Measurements from ENCODE around the gene TSC22D4. TPM values are rescaled to one million over a fixed set of nuclear protein-coding genes. Genes with fewer than 3 reads are reported as not detected.

The TSC22D4 gene
- polyA plus RNA-seq, 3 donors: 23.8 to 91.5 (median 26.3) TPM

- peaks cover 13 to 31% of the 10 kb centered on the region in 2 donors for H3K36me3 ChIP-seq (replicated peaks in 1 of 2; ENCODE audit: control insufficient read depth in 1 of 2, insufficient read depth in 2 of 2, low read length in 2 of 2)
- Mint-ChIP-seq H3K27me3 (ENCODE audit: low read depth in 3 of 3) (peaks cover 6 to 9% (median 6%) of the 10 kb centered on the region in 3 donors), H3K4me3 (peak overlapping the region; percentile 96 to 99), H3K36me3 (peaks cover 20 to 44% of the 10 kb centered on the region in 2 donors), H3K4me1 (peaks cover 52% of the 10 kb centered on the region), H3K9me3 (peaks cover 0 to 2% (median 0%) of the 10 kb centered on the region in 7 donors), H3K27ac (peak overlapping the region; percentile 82 to 96 (median 85))
- H3K9ac ChIP-seq (ENCODE audit: insufficient read depth, low read length, poor library complexity, severe bottlenecking): peak overlapping the region; percentile 89
- WGBS (ENCODE audit: insufficient coverage): 2% methylated on average over 7 of the region's 16 CpGs
- H3K27ac ChIP-seq (ENCODE audit: low read depth in 1 of 2, low read length in 2 of 2): peak overlapping the region; percentile 83 to 84
- no peak for TF ChIP-seq CTCF (IDR thresholded peaks at IDR 0.05)
- no peaks in the 10 kb centered on the region for H3K9me3 ChIP-seq (replicated peaks in 1 of 2; ENCODE audit: control insufficient read depth in 1 of 2, insufficient read depth in 1 of 2, low read length in 2 of 2)
- peak overlapping the region; percentile 51 to 99 (median 87) for H3K4me3 ChIP-seq (replicated peaks in 1 of 3; ENCODE audit: low read depth in 2 of 3, low read length in 3 of 3)
- peak overlapping the region; percentile 97 for H3K4me2 ChIP-seq (replicated peaks; ENCODE audit: extremely low read depth, low read length, poor library complexity, severe bottlenecking)
- H2AFZ ChIP-seq (ENCODE audit: insufficient read depth, low read depth, low read length, poor library complexity, severe bottlenecking): peak overlapping the region; percentile 64
- H3K27me3 ChIP-seq (ENCODE audit: control insufficient read depth in 2 of 2, insufficient read depth in 2 of 2, low read length in 2 of 2): no peaks in the 10 kb centered on the region
- H3K79me2 ChIP-seq (ENCODE audit: insufficient read depth, low read length): peaks cover 58% of the 10 kb centered on the region
- peaks cover 54 to 65% of the 10 kb centered on the region in 2 donors for H3K4me1 ChIP-seq (ENCODE audit: control insufficient read depth in 1 of 2, insufficient read depth in 2 of 2, low read length in 2 of 2)
- peaks cover 66% of the 10 kb centered on the region for H4K20me1 ChIP-seq (ENCODE audit: insufficient read depth, low read length)
- intact Hi-C loops (cut with micrococcal nuclease): loop anchor here (5.0 kb wide), 1 partner anchor 79 kb away; no protein-coding TSS in a partner anchor
- DNase-seq: no peak
These were observed 1.1 kb downstream of the TSC22D4 start for GRCh38 chr7:100477871-100478267.

GRCh38 chr7:100476903-100477870, 1.8 kb downstream of the TSC22D4 start:
- Histone ChIP-seq H3K4me3 (replicated peaks in 1 of 3; ENCODE audit: low read depth in 2 of 3, low read length in 3 of 3) (peak overlapping the region; percentile 51 to 99 (median 87)), H3K4me1 (ENCODE audit: control insufficient read depth in 1 of 2, insufficient read depth in 2 of 2, low read length in 2 of 2) (peaks cover 53 to 61% of the 10 kb centered on the region in 2 donors), H3K9me3 (replicated peaks in 1 of 2; ENCODE audit: control insufficient read depth in 1 of 2, insufficient read depth in 1 of 2, low read length in 2 of 2) (no peaks in the 10 kb centered on the region), H3K27ac (ENCODE audit: low read depth in 1 of 2, low read length in 2 of 2) (peak overlapping the region; percentile 83 to 84), H3K9ac (ENCODE audit: insufficient read depth, low read length, poor library complexity, severe bottlenecking) (peak overlapping the region; percentile 89), H3K4me2 (replicated peaks; ENCODE audit: extremely low read depth, low read length, poor library complexity, severe bottlenecking) (peak overlapping the region; percentile 97), H3K27me3 (ENCODE audit: control insufficient read depth in 2 of 2, insufficient read depth in 2 of 2, low read length in 2 of 2) (no peaks in the 10 kb centered on the region), H2AFZ (ENCODE audit: insufficient read depth, low read depth, low read length, poor library complexity, severe bottlenecking) (no peak overlapping the region), H4K20me1 (ENCODE audit: insufficient read depth, low read length) (peaks cover 68% of the 10 kb centered on the region), H3K79me2 (ENCODE audit: insufficient read depth, low read length) (peaks cover 58% of the 10 kb centered on the region), H3K36me3 (replicated peaks in 1 of 2; ENCODE audit: control insufficient read depth in 1 of 2, insufficient read depth in 2 of 2, low read length in 2 of 2) (peaks cover 13 to 35% of the 10 kb centered on the region in 2 donors)
- Mint-ChIP-seq H3K27me3 (ENCODE audit: low read depth in 3 of 3) (peaks cover 1 to 7% (median 5%) of the 10 kb centered on the region in 3 donors), H3K4me1 (peaks cover 49% of the 10 kb centered on the region), H3K36me3 (peaks cover 20 to 44% of the 10 kb centered on the region in 2 donors), H3K27ac (peak overlapping the region in 5 of 7 donors; percentile 35 to 87 (median 72)), H3K4me3 (peak overlapping the region; percentile 95 to 96), H3K9me3 (peaks cover 0 to 2% (median 0%) of the 10 kb centered on the region in 7 donors)
- TF ChIP-seq CTCF (IDR thresholded peaks at IDR 0.05): peak; percentile 30
- no peak for DNase-seq
- intact Hi-C loops (cut with micrococcal nuclease): loop anchor here (5.0 kb wide), 1 partner anchor 80 kb away; no protein-coding TSS in a partner anchor
- WGBS (ENCODE audit: insufficient coverage): 6% methylated on average over 22 of the region's 30 CpGs

All from CD14-positive monocyte (primary cell).